Vagina (tissue), 2 donors: Measurements from ENCODE around the gene CSF3R.
"Not testable (repeated sequence)": the region's sequence is repeated elsewhere in the genome, so short reads cannot be mapped to it uniquely, and the experiment has no call there.

ENCODE experiments used
- CTCF ChIP-seq, 3 experiments: fragments of 450-650 bp in 2 of 3; fragments of 200-600 bp in 1 of 3; sonication (generic) in 1 of 3; IDR thresholded peaks; one replicate each; pipeline ENCODE4 v1.5.1; 2017 to 2019; ENCODE audit warnings: antibody characterized with exemption in 3 of 3, mild to moderate bottlenecking in 2 of 3, moderate library complexity in 2 of 3
- POLR2A ChIP-seq, 2 donors: fragments of 450-650 bp; IDR thresholded peaks; one replicate each; pipeline ENCODE4 v1.6.1; 2017; ENCODE audit warnings: antibody characterized with exemption in 2 of 2, mild to moderate bottlenecking in 2 of 2, moderate library complexity in 2 of 2
- POLR2AphosphoS5 ChIP-seq, 2 donors: sonication (generic); formaldehyde crosslinking; IDR thresholded peaks; one replicate each; pipeline ENCODE4 v1.9.0; 2017; ENCODE audit warnings: antibody characterized with exemption in 2 of 2, mild to moderate bottlenecking in 2 of 2, low read depth in 1 of 2; ENCODE audit not compliant: insufficient read depth in 1 of 2

GRCh38 chr1:36477615-36478014 lies 5.1 kb downstream of the CSF3R start:
- TF ChIP-seq CTCF (IDR thresholded peaks at IDR 0.05); POLR2A (IDR thresholded peaks at IDR 0.05); POLR2AphosphoS5 (IDR thresholded peaks at IDR 0.05; ENCODE audit: insufficient read depth in 1 of 2, low read depth in 1 of 2): not testable (repeated sequence)
